C4-2B (cell line): Measurements from ENCODE around the gene RAB8A.

Experiments
- ZFX ChIP-seq: fragments of 450-650 bp; IDR thresholded peaks from 2 replicates; pipeline ENCODE4 v1.6.1; 2017
- TF ChIP-seq, protein P1 (sequence below): fragments of 450-650 bp; conservative IDR thresholded peaks from 2 replicates; pipeline ENCODE4 v1.5.1; 2017; ENCODE audit warnings: mild to moderate bottlenecking

DNA sequence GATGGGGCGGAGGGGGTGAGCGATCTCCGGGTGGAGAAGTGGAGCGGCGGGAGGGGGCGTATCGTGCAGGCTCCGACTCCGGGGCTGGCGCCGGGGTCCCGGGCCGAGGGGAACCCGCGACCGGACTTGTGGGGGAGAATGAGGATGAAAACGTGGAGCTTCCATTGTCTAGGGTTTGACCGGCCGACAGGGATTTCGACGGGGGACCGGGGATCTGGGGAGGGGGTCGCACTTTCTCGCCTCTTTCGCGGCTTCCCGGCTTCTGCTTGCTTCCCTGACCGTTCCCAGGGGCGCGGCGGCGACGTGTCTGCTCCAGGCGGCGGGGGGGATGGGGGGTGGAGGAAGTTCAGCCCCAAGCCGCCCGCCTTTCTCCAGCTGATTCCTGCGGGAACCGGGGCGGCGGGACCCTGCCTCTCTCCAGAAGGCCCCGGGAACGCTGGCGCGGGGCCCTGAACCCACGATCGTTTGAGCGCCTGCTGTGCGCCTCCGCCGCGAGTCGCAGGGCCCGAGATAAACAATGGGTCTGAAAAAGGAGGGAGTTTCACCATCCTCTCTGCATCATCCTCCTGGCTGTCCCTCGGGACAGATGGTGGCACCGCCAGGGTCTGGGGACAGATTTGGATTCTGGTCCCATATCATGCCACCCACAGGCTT, 34.6 kb upstream of the RAB8A start:
- TF ChIP-seq, protein P1, sequence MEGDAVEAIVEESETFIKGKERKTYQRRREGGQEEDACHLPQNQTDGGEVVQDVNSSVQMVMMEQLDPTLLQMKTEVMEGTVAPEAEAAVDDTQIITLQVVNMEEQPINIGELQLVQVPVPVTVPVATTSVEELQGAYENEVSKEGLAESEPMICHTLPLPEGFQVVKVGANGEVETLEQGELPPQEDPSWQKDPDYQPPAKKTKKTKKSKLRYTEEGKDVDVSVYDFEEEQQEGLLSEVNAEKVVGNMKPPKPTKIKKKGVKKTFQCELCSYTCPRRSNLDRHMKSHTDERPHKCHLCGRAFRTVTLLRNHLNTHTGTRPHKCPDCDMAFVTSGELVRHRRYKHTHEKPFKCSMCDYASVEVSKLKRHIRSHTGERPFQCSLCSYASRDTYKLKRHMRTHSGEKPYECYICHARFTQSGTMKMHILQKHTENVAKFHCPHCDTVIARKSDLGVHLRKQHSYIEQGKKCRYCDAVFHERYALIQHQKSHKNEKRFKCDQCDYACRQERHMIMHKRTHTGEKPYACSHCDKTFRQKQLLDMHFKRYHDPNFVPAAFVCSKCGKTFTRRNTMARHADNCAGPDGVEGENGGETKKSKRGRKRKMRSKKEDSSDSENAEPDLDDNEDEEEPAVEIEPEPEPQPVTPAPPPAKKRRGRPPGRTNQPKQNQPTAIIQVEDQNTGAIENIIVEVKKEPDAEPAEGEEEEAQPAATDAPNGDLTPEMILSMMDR, result no peak
- no peak for TF ChIP-seq ZFX
